ENCODE results near the gene TRDMT1. TPM values are rescaled to one million over a fixed set of nuclear protein-coding genes. Genes with fewer than 3 reads are reported as not detected.

The TRDMT1 gene
- total and polyA plus RNA-seq, 2 donors (not counting 1 experiment from before 2014, with no cell fraction given), result 5.8 to 7.0 TPM

DNA sequence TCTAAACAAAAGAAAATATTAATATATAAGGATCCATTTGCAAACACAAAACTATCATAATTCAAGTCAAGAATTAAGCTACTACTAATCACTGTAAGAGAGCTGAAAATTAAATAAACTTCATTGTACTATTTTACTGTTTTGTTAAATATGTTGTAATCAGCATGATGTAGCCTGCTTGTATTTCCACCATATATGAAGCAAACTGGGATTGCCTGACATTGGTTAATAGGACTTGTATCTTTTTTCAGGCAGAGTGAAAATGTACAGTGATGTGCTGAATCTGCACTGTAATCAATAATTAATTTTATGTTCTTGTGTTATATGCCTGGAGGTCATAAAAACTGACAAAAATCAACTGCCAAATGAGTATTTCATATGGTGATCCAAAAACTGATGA is 25.4 kb downstream of the TRDMT1 start:
- H3K4me2 ChIP-seq (ENCODE audit: extremely low read depth, insufficient read depth, low read length), result no peak overlapping the region
- no peaks in the 10 kb centered on the region for H3K79me2 ChIP-seq (ENCODE audit: control insufficient read depth, insufficient read depth, low read length)
- no peaks in the 10 kb centered on the region for H3K27me3 ChIP-seq (ENCODE audit: control insufficient read depth, insufficient read depth, low read length)
- no peaks in the 10 kb centered on the region for H4K20me1 ChIP-seq (ENCODE audit: control insufficient read depth, extremely low read depth, insufficient read depth, low read length)
- H2AFZ ChIP-seq (ENCODE audit: low read length), result no peak overlapping the region
- no peaks in the 10 kb centered on the region for H3K4me1 ChIP-seq (ENCODE audit: control insufficient read depth, extremely low read depth, insufficient read depth, low read length)
- no peak for DNase-seq (ENCODE audit: low read depth in 2 of 2)
- no peaks in the 10 kb centered on the region for H3K9me3 ChIP-seq (ENCODE audit: control insufficient read depth, insufficient read depth, low read depth, low read length)
- H3K36me3 ChIP-seq (ENCODE audit: control insufficient read depth, insufficient read depth, low read length), result no peaks in the 10 kb centered on the region
- TF ChIP-seq, protein P1, sequence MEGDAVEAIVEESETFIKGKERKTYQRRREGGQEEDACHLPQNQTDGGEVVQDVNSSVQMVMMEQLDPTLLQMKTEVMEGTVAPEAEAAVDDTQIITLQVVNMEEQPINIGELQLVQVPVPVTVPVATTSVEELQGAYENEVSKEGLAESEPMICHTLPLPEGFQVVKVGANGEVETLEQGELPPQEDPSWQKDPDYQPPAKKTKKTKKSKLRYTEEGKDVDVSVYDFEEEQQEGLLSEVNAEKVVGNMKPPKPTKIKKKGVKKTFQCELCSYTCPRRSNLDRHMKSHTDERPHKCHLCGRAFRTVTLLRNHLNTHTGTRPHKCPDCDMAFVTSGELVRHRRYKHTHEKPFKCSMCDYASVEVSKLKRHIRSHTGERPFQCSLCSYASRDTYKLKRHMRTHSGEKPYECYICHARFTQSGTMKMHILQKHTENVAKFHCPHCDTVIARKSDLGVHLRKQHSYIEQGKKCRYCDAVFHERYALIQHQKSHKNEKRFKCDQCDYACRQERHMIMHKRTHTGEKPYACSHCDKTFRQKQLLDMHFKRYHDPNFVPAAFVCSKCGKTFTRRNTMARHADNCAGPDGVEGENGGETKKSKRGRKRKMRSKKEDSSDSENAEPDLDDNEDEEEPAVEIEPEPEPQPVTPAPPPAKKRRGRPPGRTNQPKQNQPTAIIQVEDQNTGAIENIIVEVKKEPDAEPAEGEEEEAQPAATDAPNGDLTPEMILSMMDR (conservative IDR thresholded peaks at IDR 0.05 in 1 of 2, IDR thresholded peaks at IDR 0.05 in 1 of 2; ENCODE audit: low read depth in 1 of 2, low read length in 2 of 2), result no peak
- no peak for TF ChIP-seq EZH2 (IDR thresholded peaks at IDR 0.05; ENCODE audit: low read length, missing control alignments)
- no peak overlapping the region for H3K4me3 ChIP-seq (replicated peaks in 1 of 4; ENCODE audit: control extremely low read depth in 1 of 4, insufficient read depth in 1 of 4, low read depth in 3 of 4, low read length in 4 of 4)
- no peak overlapping the region for H3K9ac ChIP-seq (ENCODE audit: insufficient read depth, low read length)
- H3K27ac ChIP-seq (ENCODE audit: insufficient read depth, low read length), result no peak overlapping the region

DNA sequence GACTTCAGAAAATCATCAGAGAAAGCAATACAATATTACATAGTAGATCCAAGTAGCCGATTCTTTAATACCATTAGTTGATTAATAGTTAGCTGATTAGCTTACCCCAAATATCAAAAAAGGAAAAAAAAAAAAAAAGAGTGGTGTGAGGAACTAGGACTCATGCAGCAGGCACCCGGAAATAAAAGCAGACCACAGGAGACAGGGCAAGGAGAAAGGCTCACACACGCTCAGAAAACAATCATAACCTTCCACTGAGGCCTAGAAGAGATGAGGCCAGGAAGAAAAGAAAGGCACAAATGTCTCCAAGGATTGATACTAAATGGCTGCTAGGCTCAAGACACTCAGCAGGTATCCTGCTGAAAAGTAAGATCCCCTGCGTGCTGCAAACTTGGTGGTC is 25.9 kb downstream of the TRDMT1 start:
- peak overlapping the region in 2 of 4 experiments; percentile 5 to 15 for H3K4me3 ChIP-seq (replicated peaks in 1 of 4; ENCODE audit: control extremely low read depth in 1 of 4, insufficient read depth in 1 of 4, low read depth in 3 of 4, low read length in 4 of 4)
- H3K27ac ChIP-seq (ENCODE audit: insufficient read depth, low read length), result no peak overlapping the region
- peak overlapping the region; percentile 46 for H2AFZ ChIP-seq (ENCODE audit: low read length)
- no peaks in the 10 kb centered on the region for H3K9me3 ChIP-seq (ENCODE audit: control insufficient read depth, insufficient read depth, low read depth, low read length)
- no peak for TF ChIP-seq EZH2 (IDR thresholded peaks at IDR 0.05; ENCODE audit: low read length, missing control alignments)
- TF ChIP-seq, protein P1 (conservative IDR thresholded peaks at IDR 0.05 in 1 of 2, IDR thresholded peaks at IDR 0.05 in 1 of 2; ENCODE audit: low read depth in 1 of 2, low read length in 2 of 2), result no peak
- H3K9ac ChIP-seq (ENCODE audit: insufficient read depth, low read length), result no peak overlapping the region
- no peaks in the 10 kb centered on the region for H3K36me3 ChIP-seq (ENCODE audit: control insufficient read depth, insufficient read depth, low read length)
- peak overlapping the region; percentile 21 for H3K4me2 ChIP-seq (ENCODE audit: extremely low read depth, insufficient read depth, low read length)
- DNase-seq (ENCODE audit: low read depth in 2 of 2), result peak in 1 of 2 donors; percentile 65
- H3K27me3 ChIP-seq (ENCODE audit: control insufficient read depth, insufficient read depth, low read length), result no peaks in the 10 kb centered on the region
- no peaks in the 10 kb centered on the region for H4K20me1 ChIP-seq (ENCODE audit: control insufficient read depth, extremely low read depth, insufficient read depth, low read length)
- H3K4me1 ChIP-seq (ENCODE audit: control insufficient read depth, extremely low read depth, insufficient read depth, low read length), result no peaks in the 10 kb centered on the region
- no peaks in the 10 kb centered on the region for H3K79me2 ChIP-seq (ENCODE audit: control insufficient read depth, insufficient read depth, low read length)

DNA sequence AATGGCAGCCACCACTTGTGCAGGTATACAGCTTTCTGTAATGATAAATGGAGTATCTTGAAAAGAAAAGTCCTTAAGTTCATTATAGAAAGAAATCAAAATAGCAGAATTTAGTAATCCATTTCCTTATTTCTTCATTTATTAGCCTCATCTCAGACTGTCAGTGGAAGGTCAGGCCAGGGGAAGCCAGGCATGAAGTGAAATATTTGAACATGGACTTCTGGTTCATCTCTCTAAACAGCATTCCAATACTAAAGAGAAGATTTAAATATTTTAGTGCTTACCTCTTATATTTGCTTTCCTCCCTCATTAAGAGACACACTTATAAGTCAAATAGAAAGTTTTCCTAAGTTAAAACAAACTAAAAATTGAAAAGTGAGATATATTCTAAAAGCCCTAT is 26.8 kb downstream of the TRDMT1 start:
- H3K27ac ChIP-seq (ENCODE audit: insufficient read depth, low read length), result no peak overlapping the region
- no peaks in the 10 kb centered on the region for H4K20me1 ChIP-seq (ENCODE audit: control insufficient read depth, extremely low read depth, insufficient read depth, low read length)

More for the DNA sequence above, 26.8 kb downstream of the TRDMT1 start:
- Histone ChIP-seq H2AFZ (ENCODE audit: low read length) (no peak overlapping the region), H3K4me1 (ENCODE audit: control insufficient read depth, extremely low read depth, insufficient read depth, low read length) (no peaks in the 10 kb centered on the region), H3K9ac (ENCODE audit: insufficient read depth, low read length) (no peak overlapping the region), H3K36me3 (ENCODE audit: control insufficient read depth, insufficient read depth, low read length) (no peaks in the 10 kb centered on the region), H3K4me2 (ENCODE audit: extremely low read depth, insufficient read depth, low read length) (no peak overlapping the region), H3K27me3 (ENCODE audit: control insufficient read depth, insufficient read depth, low read length) (no peaks in the 10 kb centered on the region), H3K4me3 (replicated peaks in 1 of 4; ENCODE audit: control extremely low read depth in 1 of 4, insufficient read depth in 1 of 4, low read depth in 3 of 4, low read length in 4 of 4) (no peak overlapping the region), H3K79me2 (ENCODE audit: control insufficient read depth, insufficient read depth, low read length) (no peaks in the 10 kb centered on the region), H3K9me3 (ENCODE audit: control insufficient read depth, insufficient read depth, low read depth, low read length) (no peaks in the 10 kb centered on the region)
- no peak for TF ChIP-seq EZH2 (IDR thresholded peaks at IDR 0.05; ENCODE audit: low read length, missing control alignments)
- TF ChIP-seq, protein P1 (conservative IDR thresholded peaks at IDR 0.05 in 1 of 2, IDR thresholded peaks at IDR 0.05 in 1 of 2; ENCODE audit: low read depth in 1 of 2, low read length in 2 of 2), result no peak
- DNase-seq (ENCODE audit: low read depth in 2 of 2), result peak in 1 of 2 donors; percentile 40
